Breast epithelium (tissue), 3 donors: ENCODE data around the gene ALDH16A1.

Experiments
- CTCF ChIP-seq, 3 donors: fragments of 450-650 bp; IDR thresholded peaks; one replicate each; pipeline ENCODE4 v1.5.1; 2016 to 2017; ENCODE audit warnings: antibody characterized with exemption in 3 of 3, mild to moderate bottlenecking in 3 of 3, moderate library complexity in 3 of 3
- POLR2A ChIP-seq: fragments of 450-650 bp; IDR thresholded peaks from one replicate; pipeline ENCODE4 v1.6.1; 2016; ENCODE audit warnings: antibody characterized with exemption, mild to moderate bottlenecking, moderate library complexity
- POLR2AphosphoS5 ChIP-seq, 3 donors: sonication (generic); formaldehyde crosslinking; IDR thresholded peaks; one replicate each; pipeline ENCODE4 v1.6.1; 2017; ENCODE audit warnings: antibody characterized with exemption in 3 of 3

GRCh38 chr19:49436381-49437017 lies 16.5 kb upstream of the ALDH16A1 start:
- TF ChIP-seq POLR2A, result no peak
- TF ChIP-seq POLR2AphosphoS5 (IDR thresholded peaks at IDR 0.05), result no peak
- TF ChIP-seq CTCF (IDR thresholded peaks at IDR 0.05), result no peak
